Measurements from ENCODE around the gene GDI1.

GDI1 gene

DNA sequence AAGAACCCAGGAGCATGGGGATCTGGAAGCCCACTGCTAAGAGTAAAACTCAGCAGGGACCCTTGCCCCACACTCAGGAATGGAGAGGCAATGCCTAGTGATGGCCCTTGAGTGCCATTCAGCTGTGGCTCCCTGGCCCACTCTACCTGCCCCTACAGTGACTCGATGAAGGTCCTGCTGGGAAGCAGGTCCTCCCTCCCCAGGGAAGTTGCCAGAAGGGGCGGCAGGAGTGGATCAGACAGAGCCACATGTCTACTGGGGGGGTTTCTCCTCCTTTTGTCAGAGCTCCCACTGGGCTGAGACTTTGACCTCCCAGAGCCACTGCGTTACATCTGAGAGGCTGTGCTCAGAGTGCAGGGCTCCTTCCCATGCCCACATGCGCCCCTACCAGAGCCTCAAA is 52.2 kb downstream of the GDI1 start:
- CTCF ChIA-PET = interaction anchor here (0.8 to 1.2 kb wide), 2 partner anchors 46 to 116 kb away, joined by 3 read pairs; no protein-coding TSS in a partner anchor
- peaks cover 0 to 35% (median 27%) of the 10 kb centered on the region in 4 experiments for H3K4me1 ChIP-seq (ENCODE audit: control extremely low read depth in 1 of 4, control insufficient read depth in 4 of 4, insufficient read depth in 4 of 4, low read length in 3 of 4)
- POLR2A ChIA-PET = interaction anchor here (0.7 to 1.5 kb wide), 2 partner anchors 11 to 27 kb away, joined by 4 to 8 read pairs; partner anchors contain the start of gene FAM3A
- DNase-seq = no peak
- H3K27me3 ChIP-seq (replicated peaks in 2 of 5; ENCODE audit: control insufficient read depth in 4 of 5, insufficient read depth in 5 of 5, low read length in 4 of 5) = peaks cover 0 to 9% (median 0%) of the 10 kb centered on the region in 5 experiments
- H3K36me3 ChIP-seq (ENCODE audit: control insufficient read depth in 4 of 4, insufficient read depth in 4 of 4, low read length in 3 of 4) = peaks cover 0 to 21% (median 6%) of the 10 kb centered on the region in 4 experiments
- H3K27ac ChIP-seq (ENCODE audit: insufficient read depth in 1 of 2, low read depth in 1 of 2, low read length in 2 of 2, poor library complexity in 1 of 2, severe bottlenecking in 2 of 2) = no peak overlapping the region
- H3K4me3 ChIP-seq (ENCODE audit: control insufficient read depth in 1 of 7, extremely low read depth in 1 of 7, insufficient read depth in 4 of 7, low read depth in 2 of 7, low read length in 6 of 7) = peak overlapping the region in 1 of 7 experiments; percentile 80
- 100% methylated on average over 1 of the region's 4 CpGs for WGBS (ENCODE audit: insufficient coverage)
- H3K9me3 ChIP-seq (ENCODE audit: control extremely low read depth in 1 of 5, control insufficient read depth in 4 of 5, insufficient read depth in 2 of 5, low read depth in 1 of 5, low read length in 4 of 5) = peaks cover 0 to 3% (median 0%) of the 10 kb centered on the region in 5 experiments

GRCh38 chrX:154490021-154490413 is 53.1 kb downstream of the GDI1 start:
- peaks cover 0 to 3% (median 0%) of the 10 kb centered on the region in 5 experiments for H3K9me3 ChIP-seq (ENCODE audit: control extremely low read depth in 1 of 5, control insufficient read depth in 4 of 5, insufficient read depth in 2 of 5, low read depth in 1 of 5, low read length in 4 of 5)
- H3K27me3 ChIP-seq (replicated peaks in 2 of 5; ENCODE audit: control insufficient read depth in 4 of 5, insufficient read depth in 5 of 5, low read length in 4 of 5) = peaks cover 0 to 8% (median 0%) of the 10 kb centered on the region in 5 experiments
- H3K4me1 ChIP-seq (ENCODE audit: control extremely low read depth in 1 of 4, control insufficient read depth in 4 of 4, insufficient read depth in 4 of 4, low read length in 3 of 4) = peaks cover 0 to 29% (median 20%) of the 10 kb centered on the region in 4 experiments
- ChIA-PET POLR2A (interaction anchor here (0.7 to 1.5 kb wide), 6 partner anchors 9 to 92 kb away, joined by 3 to 12 read pairs (median 6); partner anchors contain the start of genes FAM3A and RPL10), CTCF (interaction anchor here (0.8 to 1.4 kb wide), 4 partner anchors 46 to 117 kb away, joined by 3 to 4 read pairs (median 3); no protein-coding TSS in a partner anchor)
- H3K36me3 ChIP-seq (ENCODE audit: control insufficient read depth in 4 of 4, insufficient read depth in 4 of 4, low read length in 3 of 4) = peaks cover 0 to 16% (median 2%) of the 10 kb centered on the region in 4 experiments
- H3K27ac ChIP-seq (ENCODE audit: insufficient read depth in 1 of 2, low read depth in 1 of 2, low read length in 2 of 2, poor library complexity in 1 of 2, severe bottlenecking in 2 of 2) = peak overlapping the region in 1 of 2 experiments; percentile 75
- WGBS (ENCODE audit: insufficient coverage) = 15% methylated on average over 19 of the region's 19 CpGs
- peak overlapping the region; percentile 46 to 80 (median 64) for H3K4me3 ChIP-seq (ENCODE audit: control insufficient read depth in 1 of 7, extremely low read depth in 1 of 7, insufficient read depth in 4 of 7, low read depth in 2 of 7, low read length in 6 of 7)
- DNase-seq = peak; percentile 22 to 68 (median 60)

DNA sequence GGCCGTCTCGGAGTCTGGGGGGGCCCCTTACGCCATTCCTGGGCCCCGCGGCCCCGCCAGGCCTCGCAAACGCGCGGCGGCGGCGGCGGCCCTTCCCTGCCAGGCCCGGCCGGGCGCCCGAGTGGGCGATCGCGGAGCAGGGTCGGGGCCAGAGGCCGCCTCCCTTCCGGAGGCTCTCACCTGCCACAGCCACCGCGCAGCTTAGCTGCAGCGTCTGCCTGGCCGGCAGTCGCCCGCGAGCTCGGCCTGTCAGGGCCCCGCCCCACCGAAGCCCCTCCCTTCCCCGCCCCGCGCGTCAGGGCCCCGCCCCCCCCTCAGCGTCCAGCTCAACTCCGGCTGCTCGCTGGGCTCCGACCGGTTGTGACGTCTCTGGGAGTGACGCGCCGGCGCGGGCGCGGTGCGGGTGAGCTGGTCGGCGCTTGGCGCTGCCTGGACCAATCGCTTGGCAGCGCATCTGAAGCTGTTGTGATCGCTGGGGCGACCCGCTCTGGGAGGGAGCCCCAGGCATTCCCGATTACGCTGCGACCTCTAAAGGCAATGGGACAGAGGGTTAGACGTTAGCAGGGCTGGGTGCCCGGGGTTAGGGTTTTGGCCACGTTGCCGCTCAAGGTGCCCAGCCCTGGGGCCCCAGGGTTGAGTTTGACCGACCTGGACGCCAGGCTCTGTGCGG is 53.6 kb downstream of the GDI1 start, which contains the start of gene SLC10A3:
Gene SLC10A3 (minus strand): TSS at position 216 of the 670 bp plus-strand sequence. CDS start 1,689 bp downstream, outside the sequence.
- Histone ChIP-seq H3K4me1 (ENCODE audit: control extremely low read depth in 1 of 4, control insufficient read depth in 4 of 4, insufficient read depth in 4 of 4, low read length in 3 of 4) (peaks cover 0 to 25% (median 15%) of the 10 kb centered on the region in 4 experiments), H3K4me3 (ENCODE audit: control insufficient read depth in 1 of 7, extremely low read depth in 1 of 7, insufficient read depth in 4 of 7, low read depth in 2 of 7, low read length in 6 of 7) (peak within 1 kb of the TSS; percentile 55 to 83 (median 68)), H3K27me3 (replicated peaks in 2 of 5; ENCODE audit: control insufficient read depth in 4 of 5, insufficient read depth in 5 of 5, low read length in 4 of 5) (peaks cover 0 to 5% (median 0%) of the 10 kb centered on the region in 5 experiments), H3K27ac (ENCODE audit: insufficient read depth in 1 of 2, low read depth in 1 of 2, low read length in 2 of 2, poor library complexity in 1 of 2, severe bottlenecking in 2 of 2) (peak within 1 kb of the TSS; percentile 72 to 88), H3K9me3 (ENCODE audit: control extremely low read depth in 1 of 5, control insufficient read depth in 4 of 5, insufficient read depth in 2 of 5, low read depth in 1 of 5, low read length in 4 of 5) (peaks cover 0 to 3% (median 0%) of the 10 kb centered on the region in 5 experiments), H3K36me3 (ENCODE audit: control insufficient read depth in 4 of 4, insufficient read depth in 4 of 4, low read length in 3 of 4) (peaks cover 0 to 13% (median 0%) of the 10 kb centered on the region in 4 experiments)
- POLR2A ChIA-PET = interaction anchor here (0.9 to 1.5 kb wide), 6 partner anchors 10 to 93 kb away, joined by 3 to 12 read pairs (median 6); partner anchors contain the start of genes FAM3A and RPL10
- 37% methylated on average over 50 of the region's 71 CpGs for WGBS (ENCODE audit: insufficient coverage)
- CTCF ChIA-PET = interaction anchor here (1.2 to 1.4 kb wide), 2 partner anchors 59 to 117 kb away, joined by 3 to 4 read pairs; no protein-coding TSS in a partner anchor
- peak; percentile 93 to 95 (median 95) for DNase-seq

Data from common myeloid progenitor, CD34-positive (primary cell).